Neural progenitor cell (in vitro differentiated cells): ENCODE results near the gene HS3ST4. TPM values are rescaled to one million over a fixed set of nuclear protein-coding genes. Genes with fewer than 3 reads are reported as not detected.

Experiments
- DNase-seq: peaks from one replicate; pipeline ENCODE4 v3.0.0-alpha.2; 2016; ENCODE audit warnings: low spot score
- H2AFZ ChIP-seq: fragments of 200-600 bp; sonication (generic); replicated peaks from 2 replicates; pipeline ENCODE4 v1.6.1; 2016; ENCODE audit warnings: antibody characterized with exemption
- H3F3A ChIP-seq: fragments of 200-600 bp; sonication (generic); 2 replicates; pipeline ENCODE4 v1.6.1; 2016; ENCODE audit warnings: antibody characterized with exemption, low read depth
- H3K27ac ChIP-seq: fragments of 200-600 bp; sonication (generic); 2 replicates; pipeline ENCODE4 v1.5.1; 2016; ENCODE audit warnings: mild to moderate bottlenecking
- H3K27me3 ChIP-seq: fragments of 200-600 bp; sonication (generic); 2 replicates; pipeline ENCODE4 v1.6.1; 2016; ENCODE audit warnings: mild to moderate bottlenecking, moderate library complexity
- H3K36me3 ChIP-seq: fragments of 200-600 bp; sonication (generic); 2 replicates; pipeline ENCODE4 v1.5.1; 2016
- H3K4me1 ChIP-seq: fragments of 200-600 bp; sonication (generic); 2 replicates; pipeline ENCODE4 v1.6.1; 2016; ENCODE audit warnings: mixed run types
- H3K4me2 ChIP-seq: fragments of 200-600 bp; sonication (generic); 2 replicates; pipeline ENCODE4 v1.6.1; 2016
- H3K4me3 ChIP-seq: fragments of 200-600 bp; sonication (generic); 2 replicates; pipeline ENCODE4 v1.5.1; 2016
- H3K79me2 ChIP-seq: fragments of 200-600 bp; sonication (generic); 2 replicates; pipeline ENCODE4 v1.6.1; 2016; ENCODE audit warnings: low read depth
- H3K9ac ChIP-seq: fragments of 200-600 bp; sonication (generic); 2 replicates; pipeline ENCODE4 v1.6.1; 2016
- H3K9me3 ChIP-seq: fragments of 200-600 bp; sonication (generic); 2 replicates; pipeline ENCODE4 v1.5.1; 2016; ENCODE audit warnings: low read depth
- H4K20me1 ChIP-seq: fragments of 200-600 bp; sonication (generic); 2 replicates; pipeline ENCODE4 v1.6.1; 2016; ENCODE audit warnings: low read depth
- H3K27ac Mint-ChIP-seq: 3 replicates; pipeline ENCODE4 v1.8.0; 2021; ENCODE audit warnings: mixed read lengths
- H3K27me3 Mint-ChIP-seq: 2 replicates; pipeline ENCODE4 v1.8.0; 2022; ENCODE audit warnings: low read depth, mild to moderate bottlenecking, inconsistent platforms, moderate library complexity, mixed read lengths; ENCODE audit not compliant: insufficient read depth
- H3K36me3 Mint-ChIP-seq: 3 replicates; pipeline ENCODE4 v1.8.0; 2021; ENCODE audit warnings: mixed read lengths
- H3K4me1 Mint-ChIP-seq: 3 replicates; pipeline ENCODE4 v1.8.0; 2021; ENCODE audit warnings: mixed read lengths
- H3K4me3 Mint-ChIP-seq: 3 replicates; pipeline ENCODE4 v1.8.0; 2021; ENCODE audit warnings: mild to moderate bottlenecking, moderate library complexity, mixed read lengths
- H3K9me3 Mint-ChIP-seq: 3 replicates; pipeline ENCODE4 v1.8.0; 2020; ENCODE audit warnings: mixed read lengths
- EZH2 ChIP-seq: fragments of 200-600 bp; sonication (generic); IDR thresholded peaks from 2 replicates; pipeline ENCODE4 v1.6.1; 2017; ENCODE audit warnings: antibody characterized with exemption, mild to moderate bottlenecking, moderate library complexity
- EZH2phosphoT487 ChIP-seq: fragments of 200-600 bp; sonication (generic); IDR thresholded peaks from 2 replicates; pipeline ENCODE4 v1.6.1; 2017; ENCODE audit warnings: antibody characterized with exemption
- total RNA-seq: library from RNA; depleted of rRNA; stranded (reverse); fragments of >200 nt; gene quantifications from 2 replicates; pipeline ENCODE4 v1.2.3, GENCODE V29; 2015; ENCODE audit warnings: low replicate concordance
- TF ChIP-seq, protein P1 (sequence below): fragments of 200-600 bp; sonication (generic); IDR thresholded peaks from 2 replicates; pipeline ENCODE4 v1.5.1; 2017; ENCODE audit warnings: antibody characterized with exemption, mild to moderate bottlenecking

Gene HS3ST4
- total RNA-seq, 1 donor from 2014 or later = 2.5 TPM

DNA sequence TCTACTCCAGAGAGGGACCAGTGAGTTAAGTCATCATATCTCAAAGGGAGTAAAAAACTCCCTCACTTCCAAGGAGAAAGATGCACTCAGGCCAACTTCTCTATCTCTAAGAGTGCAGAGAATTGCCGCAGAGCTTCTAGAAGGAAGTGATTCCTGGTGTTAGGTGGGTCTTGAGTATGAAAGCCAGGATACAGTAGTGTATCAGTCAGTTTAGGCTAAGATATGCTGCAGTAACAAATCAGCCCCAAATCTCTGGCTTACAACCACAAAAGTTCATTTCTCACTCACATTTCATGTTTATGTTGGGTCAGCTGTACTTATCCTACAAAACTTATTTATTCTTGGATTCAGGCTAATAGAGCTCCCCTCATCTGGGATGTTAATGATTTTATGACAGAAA is 106.3 kb downstream of the HS3ST4 start:
- H3F3A ChIP-seq = no peaks in the 10 kb centered on the region
- no peaks in the 10 kb centered on the region for H3K27me3 ChIP-seq
- H3K9me3 Mint-ChIP-seq = peaks cover 7% of the 10 kb centered on the region
- no peak overlapping the region for H3K27ac ChIP-seq
- no peak overlapping the region for H3K4me3 Mint-ChIP-seq
- H3K9ac ChIP-seq = no peak overlapping the region
- no peaks in the 10 kb centered on the region for H3K36me3 Mint-ChIP-seq
- H3K4me2 ChIP-seq = no peak overlapping the region
- no peak overlapping the region for H2AFZ ChIP-seq
- H3K4me3 ChIP-seq = no peak overlapping the region
- H3K4me1 ChIP-seq = no peaks in the 10 kb centered on the region
- H4K20me1 ChIP-seq = no peaks in the 10 kb centered on the region
- peaks cover 2% of the 10 kb centered on the region for H3K27me3 Mint-ChIP-seq
- H3K4me1 Mint-ChIP-seq = no peaks in the 10 kb centered on the region
- H3K79me2 ChIP-seq = no peaks in the 10 kb centered on the region
- no peak for TF ChIP-seq EZH2
- TF ChIP-seq EZH2phosphoT487 = no peak
- TF ChIP-seq, protein P1, sequence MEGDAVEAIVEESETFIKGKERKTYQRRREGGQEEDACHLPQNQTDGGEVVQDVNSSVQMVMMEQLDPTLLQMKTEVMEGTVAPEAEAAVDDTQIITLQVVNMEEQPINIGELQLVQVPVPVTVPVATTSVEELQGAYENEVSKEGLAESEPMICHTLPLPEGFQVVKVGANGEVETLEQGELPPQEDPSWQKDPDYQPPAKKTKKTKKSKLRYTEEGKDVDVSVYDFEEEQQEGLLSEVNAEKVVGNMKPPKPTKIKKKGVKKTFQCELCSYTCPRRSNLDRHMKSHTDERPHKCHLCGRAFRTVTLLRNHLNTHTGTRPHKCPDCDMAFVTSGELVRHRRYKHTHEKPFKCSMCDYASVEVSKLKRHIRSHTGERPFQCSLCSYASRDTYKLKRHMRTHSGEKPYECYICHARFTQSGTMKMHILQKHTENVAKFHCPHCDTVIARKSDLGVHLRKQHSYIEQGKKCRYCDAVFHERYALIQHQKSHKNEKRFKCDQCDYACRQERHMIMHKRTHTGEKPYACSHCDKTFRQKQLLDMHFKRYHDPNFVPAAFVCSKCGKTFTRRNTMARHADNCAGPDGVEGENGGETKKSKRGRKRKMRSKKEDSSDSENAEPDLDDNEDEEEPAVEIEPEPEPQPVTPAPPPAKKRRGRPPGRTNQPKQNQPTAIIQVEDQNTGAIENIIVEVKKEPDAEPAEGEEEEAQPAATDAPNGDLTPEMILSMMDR = no peak
- H3K9me3 ChIP-seq = no peaks in the 10 kb centered on the region
- no peaks in the 10 kb centered on the region for H3K36me3 ChIP-seq
- no peak for DNase-seq
- no peak overlapping the region for H3K27ac Mint-ChIP-seq

DNA sequence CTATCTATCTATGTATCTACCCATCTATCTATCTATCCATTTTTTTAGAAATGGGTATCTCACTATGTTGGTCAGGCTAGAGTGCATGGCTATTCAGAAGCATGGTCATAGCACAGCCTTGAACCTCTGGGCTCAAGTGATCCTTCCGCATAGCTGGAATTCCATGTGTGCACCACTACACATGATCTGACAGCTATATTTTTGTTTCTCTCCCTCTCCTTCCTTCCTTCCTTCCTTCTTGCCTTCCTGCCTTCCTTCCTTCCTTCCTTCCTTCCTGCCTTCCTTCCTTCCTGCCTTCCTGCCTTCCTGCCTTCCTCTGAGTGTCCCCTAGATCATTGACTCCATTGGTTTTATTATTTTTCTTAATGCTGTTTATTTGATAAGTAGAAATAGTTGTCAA is 108.1 kb downstream of the HS3ST4 start:
- H3K9me3 ChIP-seq = no peaks in the 10 kb centered on the region
- H3K27me3 ChIP-seq = no peaks in the 10 kb centered on the region
- no peaks in the 10 kb centered on the region for H3K4me1 ChIP-seq
- H3K9ac ChIP-seq = no peak overlapping the region
- Mint-ChIP-seq H3K36me3 (no peaks in the 10 kb centered on the region), H3K4me1 (no peaks in the 10 kb centered on the region), H3K27ac (no peak overlapping the region), H3K27me3 (peaks cover 2% of the 10 kb centered on the region), H3K4me3 (no peak overlapping the region), H3K9me3 (peaks cover 7% of the 10 kb centered on the region)
- no peaks in the 10 kb centered on the region for H3F3A ChIP-seq
- H3K4me2 ChIP-seq = no peak overlapping the region
- H4K20me1 ChIP-seq = no peaks in the 10 kb centered on the region
- no peaks in the 10 kb centered on the region for H3K79me2 ChIP-seq
- no peak overlapping the region for H3K4me3 ChIP-seq
- TF ChIP-seq EZH2phosphoT487 (no peak), EZH2 (no peak)
- TF ChIP-seq, protein P1 = no peak
- no peak overlapping the region for H2AFZ ChIP-seq
- H3K36me3 ChIP-seq = no peaks in the 10 kb centered on the region
- no peak overlapping the region for H3K27ac ChIP-seq
- no peak for DNase-seq

DNA sequence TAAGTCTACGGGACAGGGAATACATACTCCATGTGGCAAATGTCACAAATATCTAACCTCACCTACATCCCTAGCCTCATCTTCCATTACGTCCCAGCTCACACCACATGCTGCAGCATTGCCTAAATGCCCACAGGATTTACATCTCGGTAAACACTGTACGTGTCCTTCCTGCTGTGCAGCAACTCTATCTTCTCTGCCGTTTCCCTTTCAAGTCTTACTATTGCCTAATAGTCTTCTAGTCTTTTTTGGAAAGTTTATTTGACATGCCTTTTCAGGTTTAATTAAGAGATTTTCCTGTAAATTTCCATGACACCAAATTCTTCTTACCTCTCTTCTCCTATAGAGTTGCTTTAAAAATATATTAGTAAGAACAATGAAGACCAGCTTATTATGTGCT is 120.5 kb downstream of the HS3ST4 start:
- Mint-ChIP-seq H3K9me3 (no peaks in the 10 kb centered on the region), H3K27ac (no peak overlapping the region), H3K36me3 (no peaks in the 10 kb centered on the region), H3K27me3 (no peaks in the 10 kb centered on the region), H3K4me1 (no peaks in the 10 kb centered on the region), H3K4me3 (no peak overlapping the region)
- H3K79me2 ChIP-seq = no peaks in the 10 kb centered on the region
- H2AFZ ChIP-seq = no peak overlapping the region
- H3F3A ChIP-seq = no peaks in the 10 kb centered on the region
- no peak overlapping the region for H3K27ac ChIP-seq
- H3K4me3 ChIP-seq = no peak overlapping the region
- DNase-seq = no peak
- TF ChIP-seq, protein P1 = no peak
- TF ChIP-seq EZH2 = no peak
- TF ChIP-seq EZH2phosphoT487 = no peak
- H3K36me3 ChIP-seq = no peaks in the 10 kb centered on the region
- no peak overlapping the region for H3K9ac ChIP-seq
- H4K20me1 ChIP-seq = no peaks in the 10 kb centered on the region
- no peak overlapping the region for H3K4me2 ChIP-seq
- H3K27me3 ChIP-seq = no peaks in the 10 kb centered on the region
- no peaks in the 10 kb centered on the region for H3K9me3 ChIP-seq
- H3K4me1 ChIP-seq = no peaks in the 10 kb centered on the region

DNA sequence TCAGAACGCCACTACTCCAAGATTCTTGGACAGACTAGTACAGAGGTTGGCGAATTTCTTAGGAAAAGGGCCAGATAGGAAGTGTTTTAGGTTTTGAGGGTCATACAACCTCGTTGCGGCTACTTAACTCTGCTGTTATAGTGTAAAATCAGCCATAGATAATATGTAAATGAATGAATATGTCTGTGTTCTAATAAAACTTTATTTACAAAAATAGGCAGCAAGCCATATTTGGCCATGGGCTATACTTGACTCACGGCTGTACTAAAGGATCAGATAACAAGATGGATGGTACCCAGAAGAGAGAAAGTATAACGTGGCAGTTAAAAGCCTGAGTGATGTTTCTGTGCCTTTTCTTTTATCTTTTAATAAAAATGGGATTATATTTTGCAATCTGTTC is 125.5 kb downstream of the HS3ST4 start:
- Histone ChIP-seq H3K9ac (no peak overlapping the region), H3K27ac (no peak overlapping the region), H3F3A (no peaks in the 10 kb centered on the region), H3K4me3 (no peak overlapping the region), H2AFZ (no peak overlapping the region), H3K79me2 (no peaks in the 10 kb centered on the region), H3K9me3 (no peaks in the 10 kb centered on the region), H3K27me3 (no peaks in the 10 kb centered on the region), H3K4me1 (no peaks in the 10 kb centered on the region), H4K20me1 (no peaks in the 10 kb centered on the region), H3K36me3 (no peaks in the 10 kb centered on the region), H3K4me2 (no peak overlapping the region)
- Mint-ChIP-seq H3K4me1 (no peaks in the 10 kb centered on the region), H3K27me3 (no peaks in the 10 kb centered on the region), H3K27ac (no peak overlapping the region), H3K9me3 (no peaks in the 10 kb centered on the region), H3K36me3 (no peaks in the 10 kb centered on the region), H3K4me3 (no peak overlapping the region)
- TF ChIP-seq EZH2phosphoT487 = no peak
- no peak for DNase-seq
